IMR-90 (cell line): ENCODE measurements around the gene ITM2B. TPM values are rescaled to one million over a fixed set of nuclear protein-coding genes. Genes with fewer than 3 reads are reported as not detected.

Experiments
- ATAC-seq: fragments of 200-7000 bp; cut with Tn5 transposase; 2 replicates; pipeline ENCODE4 v1.9.1; 2020; ENCODE audit warnings: low read depth, mild to moderate bottlenecking, moderate library complexity
- BruUV-seq: library from RNA; stranded (reverse); fragments of 400-500 nt; replicated peaks from 2 replicates; lab custom pipeline; 2021; lab: Mats Ljungman, UMichigan
- CTCF ChIA-PET: fragments of 300-600 bp; formaldehyde crosslinking; extraction: SDS; loops from one replicate; lab custom pipeline; 2021; ENCODE audit warnings: antibody characterized with exemption; lab: Yijun Ruan, JAX
- POLR2A ChIA-PET: fragments of 300-600 bp; sonication (Branson Sonifier 250); formaldehyde crosslinking; loops from one replicate; lab custom pipeline; 2022; ENCODE audit warnings: antibody characterized with exemption; ENCODE audit not compliant: unreplicated experiment; lab: Charles Lee
- DNase-seq: peaks from one replicate; pipeline ENCODE4 v3.0.0; 2013
- H2AFZ ChIP-seq: replicated peaks from 2 replicates; pipeline ENCODE3; 2013; ENCODE audit warnings: low read length, mild to moderate bottlenecking; ENCODE audit not compliant: poor library complexity
- H2AK5ac ChIP-seq: 2 replicates; pipeline ENCODE4 v1.6.1; 2013; ENCODE audit warnings: low read depth, low read length, inconsistent platforms
- H2AK9ac ChIP-seq: replicated peaks from 2 replicates; pipeline ENCODE3; 2013; ENCODE audit warnings: mild to moderate bottlenecking, low read depth, low read length, moderate library complexity; ENCODE audit not compliant: poor library complexity
- H2BK120ac ChIP-seq: 2 replicates; pipeline ENCODE4 v1.6.1; 2013; ENCODE audit warnings: low read depth, low read length, inconsistent platforms
- H2BK15ac ChIP-seq: 3 replicates; pipeline ENCODE4 v1.6.1; 2013; ENCODE audit warnings: low read depth, low read length, inconsistent platforms
- H2BK20ac ChIP-seq: 2 replicates; pipeline ENCODE4 v1.6.1; 2013; ENCODE audit warnings: low read depth, mild to moderate bottlenecking, inconsistent platforms, low read length, moderate library complexity
- H2BK5ac ChIP-seq: 2 replicates; pipeline ENCODE4 v1.6.1; 2013; ENCODE audit warnings: mild to moderate bottlenecking, low read depth, low read length, inconsistent platforms; ENCODE audit not compliant: poor library complexity, severe bottlenecking
- H3K14ac ChIP-seq: replicated peaks from 2 replicates; pipeline ENCODE4 v1.6.1; 2013; ENCODE audit warnings: low read depth, low read length, inconsistent platforms
- H3K18ac ChIP-seq: 2 replicates; pipeline ENCODE4 v1.6.1; 2013; ENCODE audit warnings: low read depth, low read length, control low read depth
- H3K23ac ChIP-seq: 2 replicates; pipeline ENCODE4 v1.6.1; 2013; ENCODE audit warnings: low read depth, low read length, inconsistent platforms
- H3K27ac ChIP-seq: 2 replicates; pipeline ENCODE4 v1.5.1; 2013; ENCODE audit warnings: mild to moderate bottlenecking, control low read depth, low read length; ENCODE audit not compliant: insufficient read depth
- H3K27me3 ChIP-seq: 2 replicates; pipeline ENCODE4 v1.6.1; 2013; ENCODE audit warnings: low read length; ENCODE audit not compliant: control insufficient read depth, insufficient read depth
- H3K36me3 ChIP-seq: 2 replicates; pipeline ENCODE4 v1.6.1; 2013; ENCODE audit warnings: low read length, mixed read lengths; ENCODE audit not compliant: control insufficient read depth, insufficient read depth
- H3K4ac ChIP-seq: 2 replicates; pipeline ENCODE4 v1.6.1; 2013; ENCODE audit warnings: low read depth, low read length, inconsistent platforms
- H3K4me1 ChIP-seq: 2 replicates; pipeline ENCODE4 v1.6.1; 2013; ENCODE audit warnings: low read length, mixed read lengths; ENCODE audit not compliant: control insufficient read depth, insufficient read depth
- H3K4me2 ChIP-seq: 2 replicates; pipeline ENCODE4 v1.6.1; 2013; ENCODE audit warnings: low read depth, mild to moderate bottlenecking, control low read depth, low read length, moderate library complexity
- H3K4me3 ChIP-seq: 2 replicates; pipeline ENCODE4 v1.5.1; 2013; ENCODE audit warnings: low read depth, mild to moderate bottlenecking, control low read depth, low read length, moderate library complexity; ENCODE audit not compliant: insufficient read depth
- H3K56ac ChIP-seq: 2 replicates; pipeline ENCODE4 v1.6.1; 2013; ENCODE audit warnings: low read length, inconsistent platforms; ENCODE audit not compliant: insufficient read depth; ENCODE audit errors: extremely low read depth
- H3K79me1 ChIP-seq, 2 experiments: 2 replicates each; pipeline ENCODE4 v1.6.1; 2013; ENCODE audit warnings: low read length in 2 of 2, inconsistent platforms in 1 of 2, low read depth in 1 of 2
- H3K9ac ChIP-seq: 2 replicates; pipeline ENCODE4 v1.6.1; 2013; ENCODE audit warnings: low read depth, low read length, control low read depth
- H3K9me1 ChIP-seq: 2 replicates; pipeline ENCODE4 v1.6.1; 2013; ENCODE audit warnings: low read length, inconsistent platforms; ENCODE audit not compliant: insufficient read depth
- H3K9me3 ChIP-seq: 2 replicates; pipeline ENCODE4 v1.6.1; 2013; ENCODE audit warnings: low read length; ENCODE audit not compliant: control insufficient read depth, insufficient read depth
- H4K20me1 ChIP-seq: 2 replicates; pipeline ENCODE4 v1.6.1; 2013; ENCODE audit warnings: low read length, inconsistent platforms; ENCODE audit not compliant: insufficient read depth
- H4K5ac ChIP-seq: 2 replicates; pipeline ENCODE4 v1.6.1; 2013; ENCODE audit warnings: mild to moderate bottlenecking, low read depth, low read length, control low read depth
- H4K8ac ChIP-seq, 2 experiments: 2 replicates each; pipeline ENCODE4 v1.6.1; 2013; ENCODE audit warnings: low read depth in 2 of 2, low read length in 2 of 2, control low read depth in 1 of 2, inconsistent platforms in 1 of 2
- H4K91ac ChIP-seq: 2 replicates; pipeline ENCODE4 v1.6.1; 2013; ENCODE audit warnings: low read depth, low read length, inconsistent platforms; ENCODE audit not compliant: insufficient read depth
- BHLHE40 ChIP-seq: fragments of 150-350 bp; IDR thresholded peaks from 2 replicates; pipeline ENCODE4 v1.6.1; 2016; ENCODE audit warnings: mild to moderate bottlenecking, low read depth, low read length
- CEBPB ChIP-seq: IDR thresholded peaks from 2 replicates; pipeline ENCODE4 v1.6.1; 2012; ENCODE audit warnings: low read depth, low read length, improper control_type of control experiment
- CHD1 ChIP-seq: IDR thresholded peaks from 2 replicates; pipeline ENCODE4 v1.6.1; 2012; ENCODE audit warnings: low read depth, low read length, improper control_type of control experiment
- FOS ChIP-seq: fragments of 150-350 bp; IDR thresholded peaks from 2 replicates; pipeline ENCODE4 v1.6.1; 2016; ENCODE audit warnings: low read depth, low read length
- MAFK ChIP-seq: IDR thresholded peaks from 2 replicates; pipeline ENCODE4 v1.6.1; 2012; ENCODE audit warnings: low read depth, low read length, improper control_type of control experiment
- MAZ ChIP-seq: IDR thresholded peaks from 2 replicates; pipeline ENCODE4 v1.6.1; 2012; ENCODE audit warnings: low read depth, mild to moderate bottlenecking, low read length, improper control_type of control experiment, moderate library complexity, borderline replicate concordance
- MXI1 ChIP-seq: IDR thresholded peaks from 2 replicates; pipeline ENCODE4 v1.6.1; 2012; ENCODE audit warnings: low read depth, mild to moderate bottlenecking, low read length, moderate library complexity, borderline replicate concordance
- NFE2L2 ChIP-seq: fragments of 150-350 bp; IDR thresholded peaks from 2 replicates; pipeline ENCODE4 v1.6.1; 2016; ENCODE audit warnings: low read depth, mild to moderate bottlenecking, low read length
- POLR2A ChIP-seq: IDR thresholded peaks from 2 replicates; pipeline ENCODE4 v1.6.1; 2012; ENCODE audit warnings: mild to moderate bottlenecking, low read depth, low read length
- RAD21 ChIP-seq: IDR thresholded peaks from 2 replicates; pipeline ENCODE4 v1.6.1; 2012; ENCODE audit warnings: low read length, improper control_type of control experiment
- RCOR1 ChIP-seq: IDR thresholded peaks from 2 replicates; pipeline ENCODE4 v1.6.1; 2012; ENCODE audit warnings: mild to moderate bottlenecking, low read length, improper control_type of control experiment; ENCODE audit not compliant: insufficient replicate concordance
- RFX5 ChIP-seq: IDR thresholded peaks from 2 replicates; pipeline ENCODE4 v1.8.0; 2012; ENCODE audit warnings: low read depth, mild to moderate bottlenecking, low read length, moderate library complexity
- SMC3 ChIP-seq: fragments of 150-350 bp; IDR thresholded peaks from 2 replicates; pipeline ENCODE4 v1.6.1; 2016; ENCODE audit warnings: low read depth, mild to moderate bottlenecking, antibody characterized with exemption, low read length, moderate library complexity
- USF2 ChIP-seq: fragments of 150-350 bp; IDR thresholded peaks from 2 replicates; pipeline ENCODE4 v1.6.1; 2017; ENCODE audit warnings: mild to moderate bottlenecking, antibody characterized with exemption, low read length, low read depth
- WGBS, 2 experiments: methylation state at CpG; one replicate each; pipeline versions ENCODE4 v1.1.5 to v1.1.7; 2013; ENCODE audit warnings: missing lambda C conversion rate in 2 of 2; ENCODE audit not compliant: insufficient read length in 1 of 2; ENCODE audit errors: extremely low coverage in 2 of 2; 5-methylcytosine and 5-hydroxymethylcytosine counted together
- dilution Hi-C: fragments of 300-500 bp; cut with HindIII; formaldehyde crosslinking; loops from one replicate; pipeline ENCODE4 v1.14.3; 2018; ENCODE audit warnings: low sequenced_read_pairs; ENCODE audit not compliant: unreplicated experiment
- in situ Hi-C: fragments of 300-500 bp; cut with MboI; formaldehyde crosslinking; loops from 3 replicates; pipeline ENCODE4 v1.14.3; 2019; ENCODE audit warnings: low sequenced_read_pairs, inconsistent platforms, mixed read lengths
- intact Hi-C: fragments of 100-400 bp; cut with micrococcal nuclease; formaldehyde crosslinking; loops from 2 replicates; pipeline ENCODE4 v1.10.0; 2022
- polyA plus RNA-seq, 3 experiments: library from polyadenylated mRNA; depleted of rRNA; stranded (reverse); fragments of >200 nt; gene quantifications; 2 replicates each; pipeline ENCODE4 v1.2.3, GENCODE V29; 2012; ENCODE audit warnings: low replicate concordance in 1 of 3
- total RNA-seq: library from RNA; depleted of rRNA; stranded (reverse); fragments of >200 nt; gene quantifications from 2 replicates; pipeline ENCODE4 v1.2.3, GENCODE V29; 2012
- TF ChIP-seq, protein P1 (sequence below): fragments of 150-350 bp; IDR thresholded peaks from 2 replicates; pipeline ENCODE4 v1.6.1; 2016; ENCODE audit warnings: low read depth, mild to moderate bottlenecking, low read length, moderate library complexity, borderline replicate concordance
- TF ChIP-seq, protein P2 (sequence below): conservative IDR thresholded peaks from 2 replicates; pipeline ENCODE4 v1.5.1; 2012; ENCODE audit warnings: mild to moderate bottlenecking, low read depth, low read length, improper control_type of control experiment

The ITM2B gene
- total and polyA plus RNA-seq, 2 of the 4 experiments (the other 2 are of a cell fraction): 51.1 to 158 TPM

DNA sequence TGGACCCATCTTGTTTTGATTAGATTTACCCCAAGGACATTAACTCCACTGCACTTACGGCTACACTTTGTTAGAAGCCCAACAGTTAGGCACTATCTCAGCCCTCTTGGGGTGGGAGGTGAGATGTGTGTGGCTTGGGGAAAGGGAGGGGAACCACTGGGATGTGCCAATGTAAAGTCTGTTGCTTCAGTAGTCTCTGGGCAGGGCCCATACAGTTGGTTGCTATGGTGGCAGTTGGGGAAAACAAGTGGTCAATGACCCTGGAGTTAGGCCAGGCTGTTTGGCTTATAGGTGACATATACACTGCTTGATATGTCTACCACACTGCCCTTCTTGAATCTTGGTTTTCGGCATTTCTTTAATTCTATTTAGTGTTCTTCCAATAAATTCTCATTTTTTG is 61.6 kb downstream of the ITM2B start:
- Histone ChIP-seq H3K4me1 (no peaks in the 10 kb centered on the region), H2BK5ac (no peak overlapping the region), H3K18ac (no peak overlapping the region), H2AK5ac (no peak overlapping the region), H2BK120ac (no peak overlapping the region), H3K14ac (no peak overlapping the region), H3K4ac (no peak overlapping the region), H3K56ac (no peak overlapping the region), H4K20me1 (no peaks in the 10 kb centered on the region), H4K5ac (no peak overlapping the region), H3K4me2 (no peak overlapping the region), H4K8ac (no peak overlapping the region), H3K9me1 (no peaks in the 10 kb centered on the region), H2BK20ac (no peak overlapping the region), H3K4me3 (no peak overlapping the region), H2AFZ (no peak overlapping the region), H4K91ac (no peak overlapping the region), H2BK15ac (no peak overlapping the region), H3K23ac (no peak overlapping the region), H3K36me3 (no peaks in the 10 kb centered on the region), H3K27me3 (peaks cover 11% of the 10 kb centered on the region), H3K79me1 (no peaks in the 10 kb centered on the region), H3K9me3 (no peaks in the 10 kb centered on the region), H3K27ac (no peak overlapping the region), H2AK9ac (no peak overlapping the region), H3K9ac (no peak overlapping the region)
- TF ChIP-seq RAD21: no peak
- TF ChIP-seq MAZ: no peak
- TF ChIP-seq MXI1: no peak
- TF ChIP-seq, protein P1, sequence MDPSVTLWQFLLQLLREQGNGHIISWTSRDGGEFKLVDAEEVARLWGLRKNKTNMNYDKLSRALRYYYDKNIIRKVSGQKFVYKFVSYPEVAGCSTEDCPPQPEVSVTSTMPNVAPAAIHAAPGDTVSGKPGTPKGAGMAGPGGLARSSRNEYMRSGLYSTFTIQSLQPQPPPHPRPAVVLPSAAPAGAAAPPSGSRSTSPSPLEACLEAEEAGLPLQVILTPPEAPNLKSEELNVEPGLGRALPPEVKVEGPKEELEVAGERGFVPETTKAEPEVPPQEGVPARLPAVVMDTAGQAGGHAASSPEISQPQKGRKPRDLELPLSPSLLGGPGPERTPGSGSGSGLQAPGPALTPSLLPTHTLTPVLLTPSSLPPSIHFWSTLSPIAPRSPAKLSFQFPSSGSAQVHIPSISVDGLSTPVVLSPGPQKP: no peak
- no peak for TF ChIP-seq CHD1
- no peak for TF ChIP-seq MAFK
- no peak for TF ChIP-seq BHLHE40
- TF ChIP-seq CEBPB: no peak
- no peak for TF ChIP-seq FOS
- TF ChIP-seq RFX5: no peak
- TF ChIP-seq, protein P2, sequence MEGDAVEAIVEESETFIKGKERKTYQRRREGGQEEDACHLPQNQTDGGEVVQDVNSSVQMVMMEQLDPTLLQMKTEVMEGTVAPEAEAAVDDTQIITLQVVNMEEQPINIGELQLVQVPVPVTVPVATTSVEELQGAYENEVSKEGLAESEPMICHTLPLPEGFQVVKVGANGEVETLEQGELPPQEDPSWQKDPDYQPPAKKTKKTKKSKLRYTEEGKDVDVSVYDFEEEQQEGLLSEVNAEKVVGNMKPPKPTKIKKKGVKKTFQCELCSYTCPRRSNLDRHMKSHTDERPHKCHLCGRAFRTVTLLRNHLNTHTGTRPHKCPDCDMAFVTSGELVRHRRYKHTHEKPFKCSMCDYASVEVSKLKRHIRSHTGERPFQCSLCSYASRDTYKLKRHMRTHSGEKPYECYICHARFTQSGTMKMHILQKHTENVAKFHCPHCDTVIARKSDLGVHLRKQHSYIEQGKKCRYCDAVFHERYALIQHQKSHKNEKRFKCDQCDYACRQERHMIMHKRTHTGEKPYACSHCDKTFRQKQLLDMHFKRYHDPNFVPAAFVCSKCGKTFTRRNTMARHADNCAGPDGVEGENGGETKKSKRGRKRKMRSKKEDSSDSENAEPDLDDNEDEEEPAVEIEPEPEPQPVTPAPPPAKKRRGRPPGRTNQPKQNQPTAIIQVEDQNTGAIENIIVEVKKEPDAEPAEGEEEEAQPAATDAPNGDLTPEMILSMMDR: no peak
- no peak for TF ChIP-seq POLR2A
- no peak for TF ChIP-seq RCOR1
- TF ChIP-seq NFE2L2: no peak
- TF ChIP-seq USF2: no peak
- TF ChIP-seq SMC3: no peak
- ATAC-seq (no peak), DNase-seq (no peak)
- dilution Hi-C loops: no loop called here
- in situ Hi-C loops: no loop called here
- BruUV-seq: no TSS peak
- intact Hi-C loops: no loop called here
- ChIA-PET CTCF (no interaction called here), POLR2A (no interaction called here)
- WGBS, 2 experiments: no CpG with 5 or more reads among the region's 2 CpGs
